GM10248 (cell line): ENCODE measurements around the gene NEK6.

ENCODE experiments used
- CTCF ChIA-PET: fragments of 300-600 bp; sonication (Branson Sonifier 250); formaldehyde crosslinking; extraction: SDS; loops from one replicate; lab custom pipeline; 2021; ENCODE audit warnings: antibody characterized with exemption; lab: Yijun Ruan, JAX
- POLR2A ChIA-PET: fragments of 350-650 bp; sonication (Branson Sonifier 250); formaldehyde crosslinking; extraction: SDS; loops from one replicate; lab custom pipeline; 2020; ENCODE audit warnings: antibody characterized with exemption; lab: Yijun Ruan, JAX
- DNase-seq: peaks from one replicate; pipeline ENCODE4 v3.0.0; 2012; ENCODE audit errors: extremely low spot score
- CTCF ChIP-seq: IDR thresholded peaks from 2 replicates; pipeline ENCODE4 v1.5.1; 2012; ENCODE audit warnings: mild to moderate bottlenecking, low read depth; ENCODE audit errors: extremely low read depth, missing control alignments, control extremely low read depth

The NEK6 gene

GRCh38 chr9:124339603-124340146 is 81.9 kb downstream of the NEK6 start:
- ChIA-PET CTCF (interaction anchor here (2.0 kb wide), 1 partner anchor 9 kb away, joined by 7 read pairs; no protein-coding TSS in a partner anchor), POLR2A (no interaction called here)
- DNase-seq: no peak
- no peak for TF ChIP-seq CTCF

DNA sequence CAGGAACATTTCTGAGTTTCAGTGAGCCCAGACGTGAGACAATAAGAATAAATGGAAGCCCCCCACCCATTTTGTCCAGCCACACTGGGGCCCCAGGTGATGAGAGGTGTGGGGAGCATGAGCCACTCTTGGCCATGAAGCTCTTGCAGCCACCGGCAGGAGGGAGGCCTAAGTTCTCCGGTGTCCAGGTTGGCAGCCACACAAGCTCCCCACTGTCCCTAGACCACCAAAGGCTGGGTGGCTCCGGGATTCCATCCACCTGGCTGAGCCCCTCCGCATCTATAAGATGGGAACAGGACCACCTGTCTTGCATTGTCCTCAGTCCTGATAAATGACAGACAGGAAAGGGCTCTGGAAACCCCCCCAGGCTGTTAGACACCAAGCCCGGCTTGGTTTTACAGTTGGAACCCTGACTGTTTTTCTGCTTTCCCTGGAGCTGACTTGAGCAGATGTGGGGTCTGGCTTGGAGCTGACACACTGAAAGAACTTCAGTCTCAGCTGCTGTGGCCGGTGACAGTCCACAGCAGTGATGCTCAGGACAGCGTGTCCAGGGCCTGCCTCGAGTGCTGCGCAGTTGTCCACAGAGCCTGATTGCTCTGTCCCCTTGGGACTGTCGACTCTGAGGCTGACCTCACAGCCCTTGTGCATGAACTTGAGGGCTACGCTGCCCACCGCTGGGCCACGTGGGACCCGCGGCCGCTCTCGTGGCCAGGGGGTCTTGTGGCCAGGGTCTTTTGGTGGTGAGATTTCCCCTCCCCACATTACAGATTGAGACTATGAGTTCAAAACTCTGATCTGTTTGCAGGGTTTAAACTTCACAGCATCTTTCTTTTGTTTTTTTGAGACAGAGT is 82.7 kb downstream of the NEK6 start:
- CTCF ChIA-PET: interaction anchor here (2.0 kb wide), 1 partner anchor 10 kb away, joined by 7 read pairs; no protein-coding TSS in a partner anchor
- DNase-seq: no peak
- POLR2A ChIA-PET: no interaction called here

DNA sequence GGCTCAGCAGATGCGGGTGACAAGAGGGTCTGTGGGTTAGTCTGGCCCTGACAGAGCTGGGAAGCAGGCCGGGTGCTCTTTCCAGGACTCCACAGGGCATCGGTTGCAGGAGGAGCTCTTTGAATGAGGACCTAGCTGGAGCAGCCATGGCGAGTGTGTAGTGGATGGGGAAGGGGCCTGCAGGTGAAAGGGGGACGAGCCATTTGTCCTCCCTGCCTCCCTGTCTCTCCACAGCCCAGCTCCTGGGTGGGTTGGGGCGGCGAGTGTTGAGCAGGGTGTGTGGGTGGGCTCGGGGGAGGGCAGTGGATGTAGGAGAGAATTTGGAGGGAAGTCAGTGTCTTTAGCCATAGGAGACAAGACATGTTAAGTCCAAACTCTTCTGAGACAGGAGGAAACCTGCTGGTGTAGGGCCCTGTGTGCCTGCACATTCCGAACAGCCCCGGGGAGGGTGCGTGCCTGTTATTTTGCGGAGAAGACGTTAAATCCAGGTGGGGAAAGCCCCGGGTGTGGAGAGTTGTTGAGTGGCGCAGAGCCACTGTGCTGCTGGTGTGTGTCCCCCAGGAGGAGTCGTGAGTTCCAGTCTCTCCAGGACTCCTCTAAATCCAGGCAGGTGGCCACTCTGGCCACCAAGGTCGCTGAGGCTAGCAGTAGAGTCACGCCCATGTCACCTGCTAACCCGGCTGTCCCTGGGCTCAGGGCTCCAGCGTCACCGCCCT is 83.9 kb downstream of the NEK6 start:
- CTCF ChIA-PET: interaction anchor here (2.0 kb wide), 1 partner anchor 11 kb away, joined by 7 read pairs; no protein-coding TSS in a partner anchor
- POLR2A ChIA-PET: interaction anchor here (0.6 kb wide), 1 partner anchor 531 kb away, joined by 6 read pairs; no protein-coding TSS in a partner anchor
- no peak for DNase-seq
- no peak for TF ChIP-seq CTCF

More for the DNA sequence above, 82.7 kb downstream of the NEK6 start:
- no peak for TF ChIP-seq CTCF

DNA sequence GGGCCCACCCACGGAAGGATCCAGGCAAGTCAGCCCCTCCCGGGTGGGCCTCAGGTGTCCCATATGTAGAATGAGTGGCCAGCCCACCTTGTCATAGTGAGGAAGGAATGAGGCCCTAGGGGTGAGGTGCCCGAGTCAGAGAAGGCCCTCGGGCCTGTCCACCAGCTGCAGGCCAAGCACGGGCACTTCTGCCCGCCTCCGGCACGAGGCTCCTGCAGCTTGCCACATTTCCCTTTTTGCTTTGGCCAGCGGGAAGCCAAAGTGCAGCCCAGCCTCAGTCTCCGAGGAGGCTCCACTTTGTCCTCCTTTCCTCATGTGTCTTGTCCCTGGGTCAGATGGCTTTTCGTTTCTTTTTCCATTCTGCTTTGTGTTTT is 84.6 kb downstream of the NEK6 start:
- no peak for DNase-seq
- ChIA-PET POLR2A (interaction anchor here (0.6 kb wide), 1 partner anchor 532 kb away, joined by 6 read pairs; no protein-coding TSS in a partner anchor), CTCF (no interaction called here)
- TF ChIP-seq CTCF: no peak

DNA sequence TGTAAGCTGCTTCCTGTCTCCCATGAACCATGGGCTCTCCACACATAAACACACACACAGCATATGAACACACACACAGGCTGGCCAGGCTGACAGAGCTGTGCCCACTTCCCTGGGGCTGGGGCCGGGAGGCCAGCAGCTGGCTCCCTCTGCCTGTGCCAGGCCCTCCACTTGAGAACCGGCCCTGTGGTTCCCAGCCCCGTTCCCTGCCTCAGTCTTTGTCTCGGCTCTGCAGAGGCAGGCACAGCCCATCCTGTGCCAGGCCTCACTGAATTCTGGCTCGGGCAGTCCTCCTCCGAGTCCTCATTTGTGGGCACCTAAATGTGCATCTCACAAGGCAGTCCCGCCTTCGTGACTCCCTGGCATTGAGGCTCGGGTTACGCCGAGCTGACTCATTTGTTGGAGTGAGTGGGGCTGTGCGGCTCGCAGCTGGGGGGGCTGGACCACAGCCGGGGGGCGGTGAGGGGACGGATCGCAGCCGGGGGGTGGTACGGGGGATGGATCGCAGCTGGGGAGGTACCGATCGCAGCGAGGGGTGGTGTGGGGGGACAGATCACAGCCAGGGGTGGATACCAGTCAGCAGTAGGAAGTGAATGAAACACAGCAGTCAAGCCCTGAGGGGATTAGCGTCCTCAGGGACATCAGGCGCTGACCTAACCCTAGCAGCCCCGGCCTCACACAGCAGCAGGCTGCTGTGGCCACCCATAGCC is 85.2 kb downstream of the NEK6 start:
- TF ChIP-seq CTCF: no peak

More for the DNA sequence above, 85.2 kb downstream of the NEK6 start:
- ChIA-PET POLR2A (no interaction called here), CTCF (no interaction called here)
- DNase-seq: no peak
